ENCODE results near the gene CUL2.
"Not testable (repeated sequence)": the region's sequence is repeated elsewhere in the genome, so short reads cannot be mapped to it uniquely, and the experiment has no call there.

The CUL2 gene

GRCh38 chr10:34981844-34982243, 108.3 kb downstream of the CUL2 start:
- no peak for DNase-seq (ENCODE audit: low read depth in 2 of 2, low spot score in 1 of 2)

- no peak for DNase-seq (ENCODE audit: low read depth in 2 of 2, low spot score in 1 of 2)
Observed at GRCh38 chr10:34979938-34980337, 110.2 kb downstream of the CUL2 start.

GRCh38 chr10:34978080-34978479, 112.1 kb downstream of the CUL2 start:
- DNase-seq (ENCODE audit: low read depth in 2 of 2, low spot score in 1 of 2), result no peak

GRCh38 chr10:34976380-34976910, 113.7 kb downstream of the CUL2 start:
- not testable (repeated sequence) for DNase-seq (ENCODE audit: low read depth in 2 of 2, low spot score in 1 of 2)

- not testable (repeated sequence) for DNase-seq (ENCODE audit: low read depth in 2 of 2, low spot score in 1 of 2)
Observed at GRCh38 chr10:34974364-34975065, 115.6 kb downstream of the CUL2 start.

- DNase-seq (ENCODE audit: low read depth in 2 of 2, low spot score in 1 of 2), result not testable (repeated sequence)
Observed at GRCh38 chr10:34973757-34974156, 116.4 kb downstream of the CUL2 start.

GRCh38 chr10:34973121-34973520, 117.0 kb downstream of the CUL2 start:
- not testable (repeated sequence) for DNase-seq (ENCODE audit: low read depth in 2 of 2, low spot score in 1 of 2)

- DNase-seq (ENCODE audit: low read depth in 2 of 2, low spot score in 1 of 2), result not testable (repeated sequence)
Observed at GRCh38 chr10:34972591-34972990, 117.5 kb downstream of the CUL2 start.

- DNase-seq (ENCODE audit: low read depth in 2 of 2, low spot score in 1 of 2), result not testable (repeated sequence)
Observed at GRCh38 chr10:34971606-34972334, 118.4 kb downstream of the CUL2 start.

GRCh38 chr10:34969171-34969570, 121.0 kb downstream of the CUL2 start:
- DNase-seq (ENCODE audit: low read depth in 2 of 2, low spot score in 1 of 2), result no peak

- no peak for DNase-seq (ENCODE audit: low read depth in 2 of 2, low spot score in 1 of 2)
Observed at GRCh38 chr10:34967335-34967880, 122.7 kb downstream of the CUL2 start.

GRCh38 chr10:34966451-34966850, 123.7 kb downstream of the CUL2 start:
- DNase-seq (ENCODE audit: low read depth in 2 of 2, low spot score in 1 of 2), result no peak

- no peak for DNase-seq (ENCODE audit: low read depth in 2 of 2, low spot score in 1 of 2)
Observed at GRCh38 chr10:34966040-34966439, 124.1 kb downstream of the CUL2 start.

GRCh38 chr10:34964166-34964800, 125.9 kb downstream of the CUL2 start:
- no peak for DNase-seq (ENCODE audit: low read depth in 2 of 2, low spot score in 1 of 2)

- DNase-seq (ENCODE audit: low read depth in 2 of 2, low spot score in 1 of 2), result no peak
Observed at GRCh38 chr10:34962866-34963265, 127.3 kb downstream of the CUL2 start.

GRCh38 chr10:34960983-34961382, 129.2 kb downstream of the CUL2 start:
- no peak for DNase-seq (ENCODE audit: low read depth in 2 of 2, low spot score in 1 of 2)

- no peak for DNase-seq (ENCODE audit: low read depth in 2 of 2, low spot score in 1 of 2)
Observed at GRCh38 chr10:34959786-34960185, 130.4 kb downstream of the CUL2 start.

- DNase-seq (ENCODE audit: low read depth in 2 of 2, low spot score in 1 of 2), result no peak
Observed at GRCh38 chr10:34959321-34959720, 130.8 kb downstream of the CUL2 start.

All from stimulated activated CD8-positive, alpha-beta memory T cell treated with anti-CD3 and anti-CD28 coated beads, Interleukin-4, amount 100 ng/mL, for 1 hour (primary cell).